CD8-positive, alpha-beta memory T cell (primary cell): Measurements from ENCODE around the gene CRYGN. TPM values are rescaled to one million over a fixed set of nuclear protein-coding genes. Genes with fewer than 3 reads are reported as not detected.

ENCODE experiments used
- CTCF ChIA-PET: fragments of 350-600 bp; sonication (Branson Sonifier 250); formaldehyde crosslinking; loops from one replicate; lab custom pipeline; 2021; ENCODE audit warnings: antibody characterized with exemption; lab: Charles Lee
- POLR2A ChIA-PET: fragments of 350-600 bp; sonication (Branson Sonifier 250); formaldehyde crosslinking; loops from one replicate; lab custom pipeline; 2021; ENCODE audit warnings: antibody characterized with exemption; lab: Charles Lee
- DNase-seq, 5 donors: peaks; one replicate each; pipeline versions ENCODE4 v3.0.0 to v3.0.0-alpha.2; 2020 to 2022; ENCODE audit warnings: mixed read lengths in 1 of 5
- H3K27ac ChIP-seq: one replicate; pipeline ENCODE4 v1.7.0; 2013; ENCODE audit warnings: low read depth, mild to moderate bottlenecking, low read length, moderate library complexity
- H3K27me3 ChIP-seq: 2 replicates; pipeline ENCODE4 v1.7.0; 2013; ENCODE audit warnings: low read length, mild to moderate bottlenecking; ENCODE audit not compliant: insufficient read depth, poor library complexity, severe bottlenecking
- H3K36me3 ChIP-seq: 2 replicates; pipeline ENCODE4 v1.7.0; 2013; ENCODE audit warnings: mild to moderate bottlenecking, low read length, moderate library complexity; ENCODE audit not compliant: insufficient read depth
- H3K4me1 ChIP-seq: 2 replicates; pipeline ENCODE4 v1.7.0; 2013; ENCODE audit warnings: mild to moderate bottlenecking, low read length, moderate library complexity; ENCODE audit not compliant: insufficient read depth
- H3K4me3 ChIP-seq: 2 replicates; pipeline ENCODE4 v1.7.0; 2013; ENCODE audit warnings: mild to moderate bottlenecking, low read length
- H3K9me3 ChIP-seq: 2 replicates; pipeline ENCODE4 v1.7.0; 2013; ENCODE audit warnings: mild to moderate bottlenecking, low read length
- H3K27ac Mint-ChIP-seq, 8 donors: one replicate each; pipeline ENCODE4 v1.8.0; 2020 to 2021; ENCODE audit warnings: mixed read lengths in 8 of 8, mild to moderate bottlenecking in 6 of 8, inconsistent platforms in 3 of 8, moderate library complexity in 3 of 8
- H3K27me3 Mint-ChIP-seq, 2 donors: one replicate each; pipeline ENCODE4 v1.8.0; 2020 to 2021; ENCODE audit warnings: mixed read lengths in 2 of 2, mild to moderate bottlenecking in 1 of 2, moderate library complexity in 1 of 2
- H3K36me3 Mint-ChIP-seq, 3 donors: one replicate each; pipeline ENCODE4 v1.8.0; 2020 to 2021; ENCODE audit warnings: mixed read lengths in 3 of 3, inconsistent platforms in 1 of 3, mild to moderate bottlenecking in 1 of 3
- H3K4me1 Mint-ChIP-seq, 3 donors: one replicate each; pipeline ENCODE4 v1.8.0; 2020 to 2021; ENCODE audit warnings: mixed read lengths in 3 of 3, inconsistent platforms in 1 of 3, mild to moderate bottlenecking in 1 of 3
- H3K4me3 Mint-ChIP-seq, 7 donors: one replicate each; pipeline ENCODE4 v1.8.0; 2020 to 2021; ENCODE audit warnings: mixed read lengths in 7 of 7, mild to moderate bottlenecking in 6 of 7, moderate library complexity in 4 of 7, inconsistent platforms in 2 of 7
- H3K9me3 Mint-ChIP-seq, 5 donors: one replicate each; pipeline ENCODE4 v1.8.0; 2020 to 2022; ENCODE audit warnings: mixed read lengths in 5 of 5, mild to moderate bottlenecking in 3 of 5, moderate library complexity in 2 of 5, inconsistent platforms in 1 of 5
- polyA plus RNA-seq: library from polyadenylated mRNA; unstranded; fragments of 300-500 nt; fragmentation: Illumina TruSeq; gene quantifications from one replicate; pipeline ENCODE4 v1.2.3, GENCODE V29; 2021
- total RNA-seq, 2 experiments: library from RNA; stranded (reverse); gene quantifications; one replicate each; pipeline ENCODE4 v1.2.3, GENCODE V29; 2021

Gene CRYGN
- total and polyA plus RNA-seq, 3 experiments from 2014 or later: 0.41 TPM; not detected in 2

- H3K4me1 Mint-ChIP-seq: peaks cover 6 to 14% (median 10%) of the 10 kb centered on the region in 3 donors
- H3K9me3 Mint-ChIP-seq: no peaks in the 10 kb centered on the region
- H3K27me3 ChIP-seq: peaks cover 13% of the 10 kb centered on the region
- no peaks in the 10 kb centered on the region for H3K9me3 ChIP-seq
- H3K4me3 Mint-ChIP-seq: no peak overlapping the region
- peaks cover 18% of the 10 kb centered on the region for H3K4me1 ChIP-seq
- ChIA-PET CTCF (interaction anchor here (0.9 to 2.0 kb wide), 2 partner anchors 17 to 261 kb away, joined by 3 to 6 read pairs; no protein-coding TSS in a partner anchor), POLR2A (no interaction called here)
- H3K36me3 ChIP-seq: no peaks in the 10 kb centered on the region
- peak overlapping the region in 2 of 8 donors; percentile 41 to 50 for H3K27ac Mint-ChIP-seq
- DNase-seq: peak in 1 of 5 donors; percentile 40
- H3K4me3 ChIP-seq: no peak overlapping the region
- no peak overlapping the region for H3K27ac ChIP-seq
- peaks cover 9 to 10% of the 10 kb centered on the region in 2 donors for H3K27me3 Mint-ChIP-seq
- H3K36me3 Mint-ChIP-seq: no peaks in the 10 kb centered on the region
These were observed 54.9 kb downstream of the CRYGN start for GRCh38 chr7:151384776-151385625.

- Mint-ChIP-seq H3K4me1 (peaks cover 7 to 14% (median 10%) of the 10 kb centered on the region in 3 donors), H3K27ac (peak overlapping the region in 5 of 8 donors; percentile 23 to 88 (median 41)), H3K36me3 (peaks cover 0 to 2% (median 0%) of the 10 kb centered on the region in 3 donors), H3K9me3 (no peaks in the 10 kb centered on the region), H3K4me3 (no peak overlapping the region), H3K27me3 (peaks cover 9 to 10% of the 10 kb centered on the region in 2 donors)
- no peak overlapping the region for H3K27ac ChIP-seq
- H3K4me3 ChIP-seq: no peak overlapping the region
- peaks cover 13% of the 10 kb centered on the region for H3K27me3 ChIP-seq
- ChIA-PET POLR2A (no interaction called here), CTCF (interaction anchor here (0.9 kb wide), 1 partner anchor 261 kb away, joined by 3 read pairs; no protein-coding TSS in a partner anchor)
- H3K4me1 ChIP-seq: peaks cover 18% of the 10 kb centered on the region
- DNase-seq: no peak
- no peaks in the 10 kb centered on the region for H3K9me3 ChIP-seq
- H3K36me3 ChIP-seq: no peaks in the 10 kb centered on the region
These were observed 55.6 kb downstream of the CRYGN start for GRCh38 chr7:151384352-151384697.

GRCh38 chr7:151383638-151384351 is 56.1 kb downstream of the CRYGN start:
- Mint-ChIP-seq H3K36me3 (peaks cover 0 to 7% (median 2%) of the 10 kb centered on the region in 3 donors), H3K4me1 (peaks cover 10 to 14% (median 10%) of the 10 kb centered on the region in 3 donors), H3K27ac (peak overlapping the region in 7 of 8 donors; percentile 36 to 88 (median 41)), H3K9me3 (no peaks in the 10 kb centered on the region), H3K4me3 (peak overlapping the region in 1 of 7 donors; percentile 56), H3K27me3 (peaks cover 9 to 10% of the 10 kb centered on the region in 2 donors)
- POLR2A ChIA-PET: no interaction called here
- CTCF ChIA-PET: interaction anchor here (0.7 to 2.0 kb wide), 4 partner anchors 32 to 91 kb away, joined by 3 to 8 read pairs (median 3); no protein-coding TSS in a partner anchor
- Histone ChIP-seq H3K36me3 (no peaks in the 10 kb centered on the region), H3K4me1 (peaks cover 18% of the 10 kb centered on the region), H3K27ac (no peak overlapping the region), H3K4me3 (no peak overlapping the region), H3K9me3 (no peaks in the 10 kb centered on the region), H3K27me3 (peaks cover 13% of the 10 kb centered on the region)
- DNase-seq: peak in 1 of 5 donors; percentile 36

GRCh38 chr7:151382079-151382885 is 57.7 kb downstream of the CRYGN start:
- Histone ChIP-seq H3K27me3 (peaks cover 13% of the 10 kb centered on the region), H3K4me1 (peaks cover 18% of the 10 kb centered on the region), H3K36me3 (no peaks in the 10 kb centered on the region), H3K27ac (peak overlapping the region; percentile 16), H3K9me3 (no peaks in the 10 kb centered on the region), H3K4me3 (peak overlapping the region; percentile 45)
- Mint-ChIP-seq H3K4me3 (peak overlapping the region; percentile 74 to 83 (median 78)), H3K4me1 (peaks cover 10 to 14% (median 10%) of the 10 kb centered on the region in 3 donors), H3K27ac (peak overlapping the region; percentile 63 to 97 (median 90)), H3K9me3 (no peaks in the 10 kb centered on the region), H3K27me3 (peaks cover 9 to 10% of the 10 kb centered on the region in 2 donors), H3K36me3 (peaks cover 0 to 22% (median 12%) of the 10 kb centered on the region in 3 donors)
- CTCF ChIA-PET: interaction anchor here (1.5 to 2.0 kb wide), 2 partner anchors 32 to 66 kb away, joined by 3 to 8 read pairs; no protein-coding TSS in a partner anchor
- POLR2A ChIA-PET: no interaction called here
- DNase-seq: peak; percentile 46 to 67 (median 58)

- peak; percentile 58 to 74 (median 72) for DNase-seq
- Mint-ChIP-seq H3K4me3 (peak overlapping the region in 6 of 7 donors; percentile 8 to 81 (median 78)), H3K27me3 (peaks cover 9 to 10% of the 10 kb centered on the region in 2 donors), H3K36me3 (peaks cover 0 to 30% (median 12%) of the 10 kb centered on the region in 3 donors), H3K27ac (peak overlapping the region in 4 of 8 donors; percentile 42 to 92 (median 55)), H3K4me1 (peaks cover 10 to 14% (median 10%) of the 10 kb centered on the region in 3 donors), H3K9me3 (no peaks in the 10 kb centered on the region)
- Histone ChIP-seq H3K27ac (peak overlapping the region; percentile 16), H3K36me3 (peaks cover 3% of the 10 kb centered on the region), H3K4me3 (peak overlapping the region; percentile 45), H3K27me3 (peaks cover 13% of the 10 kb centered on the region), H3K9me3 (no peaks in the 10 kb centered on the region), H3K4me1 (peaks cover 18% of the 10 kb centered on the region)
- ChIA-PET CTCF (no interaction called here), POLR2A (interaction anchor here (0.7 kb wide), 1 partner anchor 32 kb away, joined by 6 read pairs; no protein-coding TSS in a partner anchor)
These were observed 58.4 kb downstream of the CRYGN start for GRCh38 chr7:151381348-151382078.

GRCh38 chr7:151381098-151381347 is 58.9 kb downstream of the CRYGN start:
- DNase-seq: no peak
- Histone ChIP-seq H3K27me3 (peaks cover 13% of the 10 kb centered on the region), H3K27ac (peak overlapping the region; percentile 9), H3K9me3 (no peaks in the 10 kb centered on the region), H3K36me3 (peaks cover 8% of the 10 kb centered on the region), H3K4me3 (peak overlapping the region; percentile 26), H3K4me1 (peaks cover 18% of the 10 kb centered on the region)
- ChIA-PET POLR2A (interaction anchor here (0.7 kb wide), 1 partner anchor 31 kb away, joined by 6 read pairs; no protein-coding TSS in a partner anchor), CTCF (interaction anchor here (0.8 kb wide), 1 partner anchor 13 kb away, joined by 3 read pairs; no protein-coding TSS in a partner anchor)
- H3K4me3 Mint-ChIP-seq: peak overlapping the region; percentile 26 to 77 (median 61)
- peak overlapping the region in 7 of 8 donors; percentile 26 to 87 (median 50) for H3K27ac Mint-ChIP-seq
- H3K4me1 Mint-ChIP-seq: peaks cover 10 to 14% (median 10%) of the 10 kb centered on the region in 3 donors
- H3K27me3 Mint-ChIP-seq: peaks cover 9 to 10% of the 10 kb centered on the region in 2 donors
- H3K9me3 Mint-ChIP-seq: no peaks in the 10 kb centered on the region
- peaks cover 0 to 35% (median 12%) of the 10 kb centered on the region in 3 donors for H3K36me3 Mint-ChIP-seq
